IPS-18c (cell line): Measurements from ENCODE around the gene KRTAP5-9.
"Not testable (repeated sequence)": the region's sequence is repeated elsewhere in the genome, so short reads cannot be mapped to it uniquely, and the experiment has no call there.

Source experiments
- H3K4me3 ChIP-seq: 2 replicates; pipeline ENCODE4 v1.7.0; 2013; ENCODE audit warnings: low read depth, mild to moderate bottlenecking, low read length, moderate library complexity; ENCODE audit not compliant: insufficient read depth
- H3K9me3 ChIP-seq: one replicate; pipeline ENCODE4 v1.6.1; 2013; ENCODE audit warnings: mild to moderate bottlenecking, low read length, moderate library complexity; ENCODE audit not compliant: control insufficient read depth, insufficient read depth

Gene KRTAP5-9

GRCh38 chr11:71548120-71548519 is at the start of gene KRTAP5-9:
TSS of gene KRTAP5-9 (plus strand) at chr11:71548420. CDS start at chr11:71548658, 238 bp downstream.
- no peaks in the 10 kb centered on the region for H3K9me3 ChIP-seq
- H3K4me3 ChIP-seq = no peak within 1 kb of the TSS

- no peaks in the 10 kb centered on the region for H3K9me3 ChIP-seq
Observed at GRCh38 chr11:71499125-71499524, 49.1 kb upstream of the KRTAP5-9 start.

GRCh38 chr11:71499546-71499945 is 48.7 kb upstream of the KRTAP5-9 start:
- H3K9me3 ChIP-seq = no peaks in the 10 kb centered on the region
- no peak overlapping the region for H3K4me3 ChIP-seq

More at GRCh38 chr11:71499125-71499524, 49.1 kb upstream of the KRTAP5-9 start:
- H3K4me3 ChIP-seq = no peak overlapping the region

DNA sequence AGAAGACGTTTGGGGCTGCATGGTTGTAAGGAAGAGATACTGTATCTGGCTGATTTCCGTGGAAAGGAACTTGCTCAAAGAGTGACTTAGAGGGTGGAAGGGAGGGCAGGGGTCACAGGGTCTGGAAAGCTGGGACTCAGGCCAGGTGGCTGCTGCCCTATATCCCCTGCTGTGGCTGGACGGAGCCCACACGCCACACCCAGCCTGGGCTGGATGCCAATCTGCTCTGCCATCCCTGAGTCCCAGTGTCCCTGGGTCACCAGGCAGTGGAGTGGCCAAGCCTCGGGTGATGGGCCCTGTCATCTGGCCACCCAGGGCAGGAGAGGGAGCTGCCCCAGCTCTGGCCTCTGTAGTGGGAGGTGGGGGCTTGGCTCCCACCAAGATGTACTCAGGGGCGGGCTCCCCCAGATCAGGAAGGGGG is 47.6 kb upstream of the KRTAP5-9 start:
- Histone ChIP-seq H3K4me3 (no peak overlapping the region), H3K9me3 (no peaks in the 10 kb centered on the region)

GRCh38 chr11:71501071-71501985 is 46.9 kb upstream of the KRTAP5-9 start:
- H3K9me3 ChIP-seq = no peaks in the 10 kb centered on the region
- no peak overlapping the region for H3K4me3 ChIP-seq

- Histone ChIP-seq H3K9me3 (no peaks in the 10 kb centered on the region), H3K4me3 (no peak overlapping the region)
Observed at GRCh38 chr11:71502026-71502425, 46.2 kb upstream of the KRTAP5-9 start.

GRCh38 chr11:71502871-71503435 is 45.3 kb upstream of the KRTAP5-9 start:
- no peaks in the 10 kb centered on the region for H3K9me3 ChIP-seq

DNA sequence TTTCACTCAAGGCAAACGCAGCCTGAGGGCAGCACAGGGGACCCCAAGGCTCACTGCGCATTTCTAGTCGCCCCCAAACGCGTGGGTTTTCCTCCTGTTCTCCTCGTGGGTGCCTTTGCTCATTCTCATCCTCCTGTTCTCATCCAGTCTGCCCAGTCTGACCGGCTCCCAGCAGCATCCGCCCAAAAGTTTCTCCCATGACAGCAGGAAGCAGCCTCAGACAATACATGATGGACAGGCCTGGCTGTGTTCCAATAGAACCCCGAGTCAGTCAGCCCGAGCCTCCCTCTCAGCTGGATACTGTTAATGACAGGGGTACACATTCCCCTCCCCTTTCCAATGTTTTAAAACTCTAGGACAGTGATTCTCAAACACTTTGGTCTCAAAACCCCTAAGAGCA is 43.7 kb upstream of the KRTAP5-9 start:
- Histone ChIP-seq H3K9me3 (no peaks in the 10 kb centered on the region), H3K4me3 (no peak overlapping the region)

More at GRCh38 chr11:71502871-71503435, 45.3 kb upstream of the KRTAP5-9 start:
- H3K4me3 ChIP-seq = no peak overlapping the region

- Histone ChIP-seq H3K9me3 (no peaks in the 10 kb centered on the region), H3K4me3 (no peak overlapping the region)
Observed at GRCh38 chr11:71505001-71505400, 43.2 kb upstream of the KRTAP5-9 start.

DNA sequence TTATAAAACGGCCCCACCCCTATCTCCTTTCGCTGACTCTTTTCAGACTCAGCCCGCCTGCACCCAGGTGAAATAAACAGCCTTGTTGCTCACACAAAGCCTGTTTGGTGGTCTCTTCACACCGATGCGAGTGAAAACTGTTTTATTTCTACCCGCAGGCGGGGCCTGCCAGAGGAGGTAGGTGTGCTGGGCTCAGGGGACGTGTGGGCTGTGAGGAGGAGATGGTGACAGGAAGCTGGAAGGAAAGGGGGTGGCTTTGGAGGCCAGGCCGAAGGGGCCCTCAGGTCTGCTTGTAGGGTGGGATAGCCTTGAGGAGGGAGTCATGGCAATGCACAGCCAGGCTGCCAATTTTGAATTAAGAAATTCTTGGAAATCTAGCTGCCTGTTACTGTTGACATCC is 42.4 kb upstream of the KRTAP5-9 start:
- Histone ChIP-seq H3K9me3 (peaks cover 2% of the 10 kb centered on the region), H3K4me3 (no peak overlapping the region)

GRCh38 chr11:71507102-71507501 is 41.1 kb upstream of the KRTAP5-9 start:
- no peak overlapping the region for H3K4me3 ChIP-seq
- peaks cover 4% of the 10 kb centered on the region for H3K9me3 ChIP-seq

GRCh38 chr11:71518506-71519471 is 29.4 kb upstream of the KRTAP5-9 start:
- no peak overlapping the region for H3K4me3 ChIP-seq

DNA sequence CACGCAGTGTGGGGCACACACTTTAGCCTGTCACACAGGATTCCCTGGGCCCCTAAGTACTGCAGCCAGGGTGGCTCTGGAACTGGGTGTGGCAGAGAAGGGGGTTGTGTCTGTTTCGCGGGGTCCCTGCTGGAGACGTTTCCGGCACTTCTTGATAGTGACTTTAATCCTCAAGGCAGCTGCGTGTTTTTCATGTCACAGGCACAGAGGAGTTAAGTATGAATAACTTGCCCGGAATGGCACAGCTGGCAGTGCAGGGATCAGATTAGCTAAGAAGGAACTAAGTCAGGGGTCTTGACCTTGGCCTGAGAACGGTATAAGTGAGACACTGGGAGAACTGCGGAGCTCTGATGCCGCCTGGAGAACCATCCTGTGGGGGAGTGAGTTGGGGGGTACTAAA is 28.7 kb upstream of the KRTAP5-9 start:
- no peak overlapping the region for H3K4me3 ChIP-seq

More at GRCh38 chr11:71518506-71519471, 29.4 kb upstream of the KRTAP5-9 start:
- H3K9me3 ChIP-seq = no peaks in the 10 kb centered on the region

DNA sequence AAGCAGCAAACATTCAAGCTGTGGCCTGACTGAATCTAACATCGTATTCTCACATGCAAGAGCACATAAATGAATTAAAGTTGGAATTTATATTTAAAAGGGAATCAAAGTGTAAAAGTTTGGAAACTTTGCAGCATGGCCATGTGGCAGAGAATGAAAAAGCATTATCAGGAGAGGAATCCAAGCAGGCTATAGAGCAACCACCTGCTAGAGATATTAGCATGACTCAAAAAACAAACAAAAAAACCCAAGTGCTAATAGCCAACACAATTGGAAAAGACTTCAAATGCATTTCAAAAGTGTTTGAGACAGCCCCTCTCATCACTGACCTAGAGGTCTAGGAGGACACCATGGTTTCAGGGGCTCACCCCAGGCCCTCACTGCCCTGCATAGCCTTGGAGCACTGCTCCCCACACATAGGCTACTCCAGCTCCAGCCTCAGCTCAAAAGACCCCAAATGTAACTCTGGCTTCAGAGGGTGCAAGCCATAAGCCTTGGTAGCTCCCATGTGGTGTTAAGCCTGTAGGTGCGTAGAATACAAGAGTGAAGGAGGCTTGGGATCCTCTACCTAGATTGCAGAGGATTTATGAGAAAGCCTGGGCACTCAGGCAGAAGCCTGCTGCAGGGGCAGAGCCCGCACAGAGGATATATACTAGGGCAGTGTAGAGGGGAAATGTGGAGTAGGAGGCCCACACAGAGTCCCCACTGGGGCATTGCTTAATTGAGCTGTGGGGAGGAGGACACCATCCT is 22.9 kb upstream of the KRTAP5-9 start:
- H3K9me3 ChIP-seq = no peaks in the 10 kb centered on the region
- H3K4me3 ChIP-seq = no peak overlapping the region

More for the DNA sequence above, 28.7 kb upstream of the KRTAP5-9 start:
- no peaks in the 10 kb centered on the region for H3K9me3 ChIP-seq

GRCh38 chr11:71525938-71526495 is 22.2 kb upstream of the KRTAP5-9 start:
- Histone ChIP-seq H3K4me3 (no peak overlapping the region), H3K9me3 (no peaks in the 10 kb centered on the region)

- H3K4me3 ChIP-seq, H3K9me3 ChIP-seq: not testable (repeated sequence)
Observed at GRCh38 chr11:71526796-71527575, 21.2 kb upstream of the KRTAP5-9 start, which contains the start of gene KRTAP5-7. TSS of gene KRTAP5-7 (plus strand) at chr11:71527267. CDS start at chr11:71527301, 34 bp downstream.
